SK-N-SH (cell line): Measurements from ENCODE around the gene POPDC3. TPM values are rescaled to one million over a fixed set of nuclear protein-coding genes. Genes with fewer than 3 reads are reported as not detected.

Experiments used
- CTCF ChIA-PET: fragments of 300-600, 350-600 bp; formaldehyde crosslinking; extraction: SDS; loops from one replicate; lab custom pipeline; 2021; lab: Yijun Ruan, JAX
- POLR2A ChIA-PET: fragments of 350-600 bp; sonication (Branson Sonifier 250); formaldehyde crosslinking; extraction: SDS; loops from one replicate; lab custom pipeline; 2020; ENCODE audit warnings: antibody characterized with exemption, inconsistent platforms; lab: Yijun Ruan, JAX
- DNase-seq: peaks from one replicate; pipeline ENCODE4 v3.0.0; 2012
- H2AFZ ChIP-seq: fragments of 200-600 bp; sonication (generic); 2 replicates; pipeline ENCODE4 v1.8.1; 2016; ENCODE audit warnings: antibody characterized with exemption, mild to moderate bottlenecking, low read depth
- H3F3A ChIP-seq: fragments of 200-600 bp; sonication (generic); replicated peaks from 2 replicates; pipeline ENCODE3; 2016; ENCODE audit warnings: antibody characterized with exemption, mild to moderate bottlenecking; ENCODE audit not compliant: insufficient read depth
- H3K27ac ChIP-seq, 2 experiments: fragments of 200-500 bp in 1 of 2; fragments of 200-600 bp in 1 of 2; sonication (Bioruptor generic) in 1 of 2; sonication (generic), shearing (Covaris generic) in 1 of 2; 2 replicates each; pipeline versions ENCODE4 v1.5.1 to v1.6.1; 2014 to 2016; ENCODE audit warnings: low read depth in 2 of 2, inconsistent platforms in 1 of 2, low read length in 1 of 2, mild to moderate bottlenecking in 1 of 2, mixed read lengths in 1 of 2
- H3K27me3 ChIP-seq: fragments of 200-600 bp; sonication (generic), shearing (Covaris generic); 2 replicates; pipeline ENCODE4 v1.6.1; 2016; ENCODE audit warnings: mixed run types; ENCODE audit not compliant: insufficient read depth
- H3K36me3 ChIP-seq, 2 experiments: fragments of 200-500 bp in 1 of 2; fragments of 200-600 bp in 1 of 2; sonication (Bioruptor generic) in 1 of 2; sonication (generic) in 1 of 2; replicated peaks in 1 of 2; 2 replicates each; pipeline versions ENCODE3 to v1.5.1; 2014 to 2016; ENCODE audit warnings: low read length in 1 of 2, mild to moderate bottlenecking in 1 of 2; ENCODE audit not compliant: insufficient read depth in 2 of 2, control insufficient read depth in 1 of 2
- H3K4me1 ChIP-seq, 2 experiments: fragments of 200-500 bp in 1 of 2; fragments of 200-600 bp in 1 of 2; sonication (Bioruptor generic) in 1 of 2; sonication (generic), shearing (Covaris generic) in 1 of 2; 2 replicates each; pipeline versions ENCODE4 v1.5.1 to v1.6.1; 2014 to 2016; ENCODE audit warnings: low read depth in 1 of 2, low read length in 1 of 2, mixed run types in 1 of 2; ENCODE audit not compliant: insufficient read depth in 2 of 2, control insufficient read depth in 1 of 2
- H3K4me2 ChIP-seq: fragments of 200-600 bp; sonication (generic), shearing (Covaris generic); 2 replicates; pipeline ENCODE4 v1.6.1; 2017; ENCODE audit warnings: mixed run types
- H3K4me3 ChIP-seq, 2 experiments: fragments of 200-500 bp in 1 of 2; fragments of 200-600 bp in 1 of 2; sonication (Bioruptor generic) in 1 of 2; sonication (generic), shearing (Covaris generic) in 1 of 2; 2 replicates each; pipeline versions ENCODE4 v1.5.1 to v1.8.1; 2014 to 2016; ENCODE audit warnings: low read depth in 2 of 2, inconsistent platforms in 1 of 2, low read length in 1 of 2, mild to moderate bottlenecking in 1 of 2, mixed read lengths in 1 of 2, moderate library complexity in 1 of 2
- H3K79me2 ChIP-seq: fragments of 200-600 bp; sonication (generic); 2 replicates; pipeline ENCODE4 v1.8.1; 2017; ENCODE audit warnings: mild to moderate bottlenecking; ENCODE audit not compliant: insufficient read depth
- H3K9ac ChIP-seq: fragments of 200-600 bp; sonication (generic); 2 replicates; pipeline ENCODE4 v1.6.1; 2017; ENCODE audit warnings: mixed run types
- H3K9me2 ChIP-seq: fragments of 200-600 bp; sonication (generic); 2 replicates; pipeline ENCODE4 v1.6.1; 2017; ENCODE audit warnings: mixed run types
- H3K9me3 ChIP-seq: fragments of 200-600 bp; sonication (generic); 2 replicates; pipeline ENCODE4 v1.6.1; 2017; ENCODE audit warnings: mixed run types, mild to moderate bottlenecking, moderate library complexity
- H4K20me1 ChIP-seq: fragments of 200-600 bp; sonication (generic); 2 replicates; pipeline ENCODE4 v1.6.1; 2017; ENCODE audit warnings: mild to moderate bottlenecking, mixed run types; ENCODE audit not compliant: insufficient read depth
- ELF1 ChIP-seq: IDR thresholded peaks from 2 replicates; pipeline ENCODE4 v1.4.0; 2012
- FOXM1 ChIP-seq: IDR thresholded peaks from 2 replicates; pipeline ENCODE4 v1.4.0; 2012; ENCODE audit warnings: low read depth, mild to moderate bottlenecking
- JUND ChIP-seq: IDR thresholded peaks from 2 replicates; pipeline ENCODE4 v1.4.0; 2012
- NRF1 ChIP-seq: IDR thresholded peaks from 2 replicates; pipeline ENCODE4 v1.6.1; 2012; ENCODE audit warnings: low read depth, mild to moderate bottlenecking, low read length
- PBX3 ChIP-seq: IDR thresholded peaks from 2 replicates; pipeline ENCODE4; 2012
- RAD21 ChIP-seq: IDR thresholded peaks from 2 replicates; pipeline ENCODE4 v1.6.1; 2012; ENCODE audit warnings: mild to moderate bottlenecking, low read length
- RCOR1 ChIP-seq: fragments of 150-350 bp; IDR thresholded peaks from 2 replicates; pipeline ENCODE4 v1.6.1; 2017; ENCODE audit warnings: antibody characterized with exemption, low read length
- REST ChIP-seq: IDR thresholded peaks from 2 replicates; pipeline ENCODE4 v1.6.1; 2012; ENCODE audit warnings: mild to moderate bottlenecking, low read depth, low read length, moderate library complexity
- SIN3A ChIP-seq: IDR thresholded peaks from 2 replicates; pipeline ENCODE4 v1.6.1; 2012; ENCODE audit warnings: low read depth, mild to moderate bottlenecking, low read length, moderate library complexity, borderline replicate concordance
- TEAD4 ChIP-seq: IDR thresholded peaks from 2 replicates; pipeline ENCODE4 v1.4.0; 2012; ENCODE audit warnings: mild to moderate bottlenecking, borderline replicate concordance; ENCODE audit not compliant: insufficient read depth
- USF1 ChIP-seq: IDR thresholded peaks from 2 replicates; pipeline ENCODE4 v1.4.0; 2012; ENCODE audit warnings: low read depth, borderline replicate concordance
- USF2 ChIP-seq: fragments of 150-350 bp; IDR thresholded peaks from 2 replicates; pipeline ENCODE4 v1.6.1; 2017; ENCODE audit warnings: antibody characterized with exemption, low read length, low read depth, borderline replicate concordance
- YY1 ChIP-seq: IDR thresholded peaks from 2 replicates; pipeline ENCODE4 v1.4.0; 2012; ENCODE audit warnings: low read depth, mild to moderate bottlenecking
- WGBS: methylation state at CpG from one replicate; pipeline ENCODE4 v1.1.6; 2017; ENCODE audit warnings: low lambda C conversion rate; 5-methylcytosine and 5-hydroxymethylcytosine counted together
- polyA plus RNA-seq, 3 experiments: library from polyadenylated mRNA; depleted of rRNA; stranded (reverse); fragments of >200 nt; gene quantifications; 2 replicates each; pipeline ENCODE4 v1.2.3, GENCODE V29; 2012
- TF ChIP-seq, protein P1 (sequence below): IDR thresholded peaks from 2 replicates; pipeline ENCODE4 v1.4.0; 2012; ENCODE audit warnings: low read depth
- TF ChIP-seq, protein P2 (sequence below): IDR thresholded peaks from 2 replicates; pipeline ENCODE4 v1.4.0; 2012; ENCODE audit warnings: low read depth, borderline replicate concordance

The POPDC3 gene
- polyA plus RNA-seq, 1 of the 3 experiments (the other 2 are of a cell fraction), result 19.0 TPM

DNA sequence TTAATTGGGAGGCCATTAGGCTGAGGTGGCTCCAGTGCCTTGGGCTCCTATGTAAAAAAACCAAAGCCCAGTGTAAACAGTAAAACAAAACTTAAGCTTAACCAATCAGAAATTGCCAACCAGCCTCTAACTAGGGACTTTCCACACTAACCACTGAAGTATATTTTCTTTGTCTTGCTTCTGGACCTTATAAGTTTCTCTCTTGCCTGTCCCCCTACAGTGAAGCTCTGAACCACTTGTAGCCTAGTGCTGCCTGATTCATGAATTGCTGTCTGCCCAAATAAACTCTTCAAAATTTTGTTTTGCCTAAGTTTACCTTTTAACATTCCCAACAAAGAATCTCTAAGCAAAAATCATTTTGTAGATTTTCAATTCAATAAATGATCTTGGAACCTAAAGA is 28.2 kb downstream of the POPDC3 start:
- Histone ChIP-seq H3K4me1 (no peaks in the 10 kb centered on the region), H3K36me3 (peaks cover 0 to 3% of the 10 kb centered on the region in 2 experiments), H3K4me3 (no peak overlapping the region), H3K4me2 (no peak overlapping the region), H3K9me2 (no peaks in the 10 kb centered on the region), H3K9me3 (no peaks in the 10 kb centered on the region), H3K27ac (no peak overlapping the region), H2AFZ (no peak overlapping the region), H3F3A (no peaks in the 10 kb centered on the region), H3K79me2 (no peaks in the 10 kb centered on the region), H3K27me3 (no peaks in the 10 kb centered on the region), H3K9ac (no peak overlapping the region), H4K20me1 (no peaks in the 10 kb centered on the region)
- CTCF ChIA-PET, result no interaction called here
- DNase-seq, result no peak
- TF ChIP-seq NRF1 (no peak), JUND (no peak), REST (no peak), RAD21 (no peak), USF1 (no peak)
- TF ChIP-seq, protein P1, sequence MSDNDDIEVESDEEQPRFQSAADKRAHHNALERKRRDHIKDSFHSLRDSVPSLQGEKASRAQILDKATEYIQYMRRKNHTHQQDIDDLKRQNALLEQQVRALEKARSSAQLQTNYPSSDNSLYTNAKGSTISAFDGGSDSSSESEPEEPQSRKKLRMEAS, result no peak
- TF ChIP-seq, protein P2, sequence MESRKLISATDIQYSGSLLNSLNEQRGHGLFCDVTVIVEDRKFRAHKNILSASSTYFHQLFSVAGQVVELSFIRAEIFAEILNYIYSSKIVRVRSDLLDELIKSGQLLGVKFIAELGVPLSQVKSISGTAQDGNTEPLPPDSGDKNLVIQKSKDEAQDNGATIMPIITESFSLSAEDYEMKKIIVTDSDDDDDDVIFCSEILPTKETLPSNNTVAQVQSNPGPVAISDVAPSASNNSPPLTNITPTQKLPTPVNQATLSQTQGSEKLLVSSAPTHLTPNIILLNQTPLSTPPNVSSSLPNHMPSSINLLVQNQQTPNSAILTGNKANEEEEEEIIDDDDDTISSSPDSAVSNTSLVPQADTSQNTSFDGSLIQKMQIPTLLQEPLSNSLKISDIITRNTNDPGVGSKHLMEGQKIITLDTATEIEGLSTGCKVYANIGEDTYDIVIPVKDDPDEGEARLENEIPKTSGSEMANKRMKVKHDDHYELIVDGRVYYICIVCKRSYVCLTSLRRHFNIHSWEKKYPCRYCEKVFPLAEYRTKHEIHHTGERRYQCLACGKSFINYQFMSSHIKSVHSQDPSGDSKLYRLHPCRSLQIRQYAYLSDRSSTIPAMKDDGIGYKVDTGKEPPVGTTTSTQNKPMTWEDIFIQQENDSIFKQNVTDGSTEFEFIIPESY, result no peak
- POLR2A ChIA-PET, result no interaction called here

GRCh38 chr6:105138141-105138540 is 41.7 kb downstream of the POPDC3 start:
- WGBS, result 97% methylated on average over 2 of the region's 2 CpGs
- Histone ChIP-seq H3F3A (no peaks in the 10 kb centered on the region), H3K36me3 (no peaks in the 10 kb centered on the region), H3K27ac (no peak overlapping the region), H3K79me2 (peaks cover 25% of the 10 kb centered on the region), H2AFZ (no peak overlapping the region), H3K4me3 (no peak overlapping the region; a peak in 1 of 4 replicates), H3K4me2 (peak overlapping the region; percentile 92; the same call in 1 of the 2 replicates), H3K4me1 (peaks cover 0 to 8% of the 10 kb centered on the region in 2 experiments; a peak in 2 of 4 replicates), H4K20me1 (no peaks in the 10 kb centered on the region), H3K9me3 (no peaks in the 10 kb centered on the region), H3K27me3 (no peaks in the 10 kb centered on the region), H3K9ac (no peak overlapping the region), H3K9me2 (no peaks in the 10 kb centered on the region)
- CTCF ChIA-PET, result interaction anchor here (1.2 to 1.7 kb wide), 3 partner anchors 26 to 265 kb away, joined by 4 to 5 read pairs (median 4); partner anchors contain the start of gene PREP
- POLR2A ChIA-PET, result no interaction called here
- no peak for DNase-seq
- no peak for TF ChIP-seq TEAD4
- TF ChIP-seq YY1, result no peak
- TF ChIP-seq JUND, result no peak
- TF ChIP-seq RCOR1, result no peak
- TF ChIP-seq FOXM1, result no peak
- no peak for TF ChIP-seq SIN3A
- TF ChIP-seq PBX3, result no peak
- no peak for TF ChIP-seq USF2
- no peak for TF ChIP-seq ELF1
- TF ChIP-seq REST, result no peak
